DMS53 treated with DMSO at 0.1 percent for 48 hours (cell line): ENCODE results near the gene LAMP2.

Experiments used
- DNase-seq: peaks from one replicate; lab custom pipeline; 2025; ENCODE audit not compliant: unreplicated experiment; lab: John Stamatoyannopoulos, UW

LAMP2 gene

GRCh38 chrX:120457766-120458180 lies 11.3 kb downstream of the LAMP2 start:
- DNase-seq: no peak

DNA sequence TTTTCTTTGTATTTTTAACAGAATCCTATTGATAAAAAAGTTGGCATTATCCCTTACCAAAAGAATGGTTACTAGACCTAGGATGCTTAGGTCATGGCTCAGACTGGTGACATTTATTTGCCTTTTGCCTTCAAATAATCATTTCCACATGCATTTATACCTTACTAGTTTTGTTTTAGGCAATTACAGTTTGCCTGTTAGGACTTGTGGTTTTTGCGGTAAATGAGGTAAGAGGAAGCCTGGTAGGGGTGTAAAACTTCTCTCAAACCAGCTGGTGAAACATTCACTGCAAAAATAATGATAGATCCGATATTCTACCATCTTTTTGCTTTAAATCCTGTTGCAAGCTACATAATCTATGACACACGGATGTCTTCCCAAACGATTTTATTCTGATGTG lies 12.1 kb downstream of the LAMP2 start:
- no peak for DNase-seq

DNA sequence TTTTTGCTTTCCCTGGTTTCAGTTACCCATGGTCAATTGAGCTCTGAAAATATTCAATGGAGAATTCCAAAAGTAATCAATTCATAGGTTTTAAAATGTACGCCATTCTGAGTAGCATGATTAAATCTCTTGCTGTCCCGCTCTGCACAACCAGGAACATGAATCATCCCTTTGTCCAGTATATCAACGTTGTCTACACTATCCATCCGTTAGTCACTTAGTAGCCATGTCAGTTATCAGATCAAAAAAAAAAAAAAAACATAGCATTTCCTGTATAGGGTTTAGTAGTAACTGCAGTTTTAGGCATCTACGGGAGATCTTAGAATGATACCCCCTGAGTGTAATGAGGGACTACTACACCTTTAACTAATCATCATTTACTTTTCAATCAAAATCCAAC lies 15.1 kb downstream of the LAMP2 start:
- DNase-seq: no peak

DNA sequence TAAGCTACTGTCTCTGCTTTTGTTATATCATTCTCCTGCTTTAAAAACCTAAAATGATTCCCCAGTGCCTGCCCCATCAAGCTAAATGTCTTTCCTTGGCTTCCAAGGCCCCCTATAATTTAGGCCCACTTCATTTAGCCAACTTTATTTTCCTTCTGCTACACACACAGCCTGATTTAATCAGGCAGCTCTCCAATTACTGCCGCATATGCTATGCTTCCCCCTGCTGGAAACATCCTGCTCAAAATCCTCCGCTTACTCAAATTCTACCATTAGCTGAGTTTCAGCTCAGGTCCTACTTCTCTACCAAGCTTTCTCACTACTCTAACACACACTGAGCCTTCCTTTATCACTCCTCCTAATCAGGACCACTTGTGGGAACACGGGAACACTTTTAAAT lies 17.0 kb downstream of the LAMP2 start:
- DNase-seq: no peak

DNA sequence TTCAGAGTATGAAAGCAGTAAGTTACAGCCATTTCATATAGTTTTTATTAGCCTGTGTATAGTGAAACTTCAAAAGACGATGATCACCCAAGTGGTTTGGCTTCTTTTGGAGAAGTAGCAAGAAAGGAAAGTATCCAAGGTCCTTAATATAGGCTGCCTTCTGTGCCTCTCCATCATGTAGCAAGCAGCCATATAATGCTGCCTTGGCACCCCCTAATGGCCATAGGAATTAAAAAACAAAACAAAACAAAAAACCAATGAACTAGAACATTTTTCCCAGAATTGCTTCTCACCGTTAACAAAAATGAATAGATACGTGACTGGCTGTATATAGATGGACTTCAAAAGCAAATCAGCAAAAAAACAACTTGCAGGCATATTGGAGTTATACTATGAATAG lies 18.9 kb downstream of the LAMP2 start:
- DNase-seq: no peak

- DNase-seq: peak; percentile 2
These were observed 22.6 kb downstream of the LAMP2 start for GRCh38 chrX:120446498-120446897.

DNA sequence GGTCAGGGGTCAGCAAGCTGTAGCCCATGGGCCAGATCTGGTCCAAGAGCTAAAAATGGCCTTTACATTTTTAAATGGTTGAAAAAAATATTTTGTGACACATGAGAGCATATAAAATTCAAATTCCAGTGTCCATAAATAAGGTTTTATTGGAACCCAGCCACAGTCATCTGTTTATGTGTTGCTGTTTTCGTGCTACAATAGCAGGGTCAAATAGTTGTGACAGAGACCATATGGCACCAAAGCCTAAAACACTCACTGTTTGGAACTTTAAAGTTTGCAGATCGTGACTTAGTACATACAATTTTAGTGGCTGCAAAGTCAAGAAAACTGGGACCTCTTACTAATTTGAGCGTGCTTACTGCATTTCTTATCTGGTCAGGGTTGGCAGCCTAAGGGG lies 29.2 kb downstream of the LAMP2 start:
- no peak for DNase-seq

GRCh38 chrX:120429776-120430540 lies 39.1 kb downstream of the LAMP2 start:
- DNase-seq: no peak

DNA sequence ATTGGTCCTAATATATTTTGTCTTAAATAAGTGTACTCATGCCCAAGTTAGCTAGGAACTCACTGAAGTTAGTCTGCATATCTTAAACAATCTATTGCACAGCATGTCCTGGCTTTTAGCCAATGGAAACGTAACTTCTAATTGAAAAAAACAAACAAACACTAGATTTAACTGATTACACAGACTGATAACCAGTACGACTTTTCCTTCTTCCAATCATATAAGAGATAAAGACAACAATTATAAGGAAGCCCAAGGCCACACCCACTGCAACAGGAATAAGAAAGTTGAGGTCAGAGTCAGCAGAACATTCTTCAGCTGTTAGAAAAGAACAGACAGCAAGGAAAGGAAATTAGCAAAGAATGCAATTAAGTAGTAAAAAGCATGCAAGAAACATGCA lies 40.8 kb downstream of the LAMP2 start:
- DNase-seq: no peak

GRCh38 chrX:120426599-120426998 lies 42.5 kb downstream of the LAMP2 start:
- no peak for DNase-seq

- DNase-seq: no peak
These were observed 49.6 kb downstream of the LAMP2 start for GRCh38 chrX:120419463-120419862.

DNA sequence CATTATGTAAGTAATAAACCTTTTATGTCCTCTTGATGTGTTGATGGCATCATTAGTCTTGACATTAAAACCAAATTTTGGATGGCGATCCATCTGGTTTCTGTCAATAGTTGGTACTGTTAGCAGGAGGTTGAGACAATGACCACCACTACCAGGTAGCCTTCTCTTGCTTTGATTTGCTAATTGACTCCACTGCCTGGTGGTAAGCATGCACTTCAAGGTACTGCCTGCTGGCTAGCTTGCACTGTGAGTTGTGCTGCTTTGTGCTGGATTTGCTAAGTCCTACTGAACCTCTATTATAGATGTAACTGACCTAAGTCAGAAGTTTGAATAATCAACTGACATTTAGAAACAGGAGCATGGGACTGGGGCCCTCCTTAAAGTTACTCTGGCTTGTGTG lies 60.9 kb downstream of the LAMP2 start:
- DNase-seq: no peak

- no peak for DNase-seq
These were observed 62.5 kb downstream of the LAMP2 start for GRCh38 chrX:120406638-120407037.

GRCh38 chrX:120402369-120402768 lies 66.7 kb downstream of the LAMP2 start:
- no peak for DNase-seq

- DNase-seq: no peak
These were observed 67.8 kb downstream of the LAMP2 start for GRCh38 chrX:120401301-120401700.

GRCh38 chrX:120380699-120381098 lies 88.4 kb downstream of the LAMP2 start:
- peak; percentile 13 for DNase-seq

GRCh38 chrX:120379937-120380681 lies 89.0 kb downstream of the LAMP2 start:
- no peak for DNase-seq

- no peak for DNase-seq
These were observed 90.5 kb downstream of the LAMP2 start for GRCh38 chrX:120378570-120378969.
